CD4-positive, alpha-beta T cell treated with Interleukin-12 subunit alpha and Interleukin-12 subunit beta, for 1 hour (primary cell): Measurements from ENCODE around the gene KCNQ5.
"Not testable (repeated sequence)": the region's sequence is repeated elsewhere in the genome, so short reads cannot be mapped to it uniquely, and the experiment has no call there.

ENCODE experiments used
- DNase-seq: peaks from one replicate; pipeline ENCODE4 v3.0.0-alpha.2; 2020

KCNQ5 gene

DNA sequence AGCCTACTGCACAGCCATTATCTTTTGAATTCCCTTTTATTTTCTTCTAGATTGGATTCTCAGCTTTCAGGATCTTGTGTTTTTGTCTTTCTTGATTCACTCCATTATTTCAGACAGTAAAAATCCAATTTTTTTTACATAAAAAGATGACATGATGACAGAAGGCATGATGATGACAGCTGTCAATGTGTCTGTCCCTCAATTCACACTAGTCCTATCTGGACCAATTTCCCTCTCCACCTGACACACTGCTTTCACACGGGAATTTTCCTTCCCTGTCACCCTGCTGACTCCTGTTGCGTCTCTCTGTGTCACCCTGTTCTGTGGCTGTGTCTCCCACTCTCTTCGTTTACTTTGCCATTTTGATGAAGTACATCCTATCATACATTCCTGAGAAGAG, 529.9 kb downstream of the KCNQ5 start:
- no peak for DNase-seq

DNA sequence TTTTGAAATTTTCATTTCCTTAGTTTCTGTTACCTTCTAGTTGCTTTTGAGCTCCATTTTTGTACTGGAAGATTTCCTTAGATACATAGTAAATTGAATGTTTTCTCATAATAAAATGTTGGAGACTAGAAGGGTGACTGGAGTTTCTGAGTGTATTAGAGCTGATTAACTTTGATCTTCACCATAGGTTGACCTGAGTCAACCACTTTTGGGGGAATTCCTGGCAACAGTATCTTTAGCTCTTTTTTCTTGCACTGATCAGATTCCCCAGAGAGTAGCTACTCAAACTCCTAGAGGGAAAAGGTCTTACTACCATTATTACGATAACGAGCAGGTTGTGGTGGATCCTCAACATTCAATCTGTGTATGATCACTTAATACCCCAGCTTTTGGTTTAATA, 530.7 kb downstream of the KCNQ5 start:
- no peak for DNase-seq

DNA sequence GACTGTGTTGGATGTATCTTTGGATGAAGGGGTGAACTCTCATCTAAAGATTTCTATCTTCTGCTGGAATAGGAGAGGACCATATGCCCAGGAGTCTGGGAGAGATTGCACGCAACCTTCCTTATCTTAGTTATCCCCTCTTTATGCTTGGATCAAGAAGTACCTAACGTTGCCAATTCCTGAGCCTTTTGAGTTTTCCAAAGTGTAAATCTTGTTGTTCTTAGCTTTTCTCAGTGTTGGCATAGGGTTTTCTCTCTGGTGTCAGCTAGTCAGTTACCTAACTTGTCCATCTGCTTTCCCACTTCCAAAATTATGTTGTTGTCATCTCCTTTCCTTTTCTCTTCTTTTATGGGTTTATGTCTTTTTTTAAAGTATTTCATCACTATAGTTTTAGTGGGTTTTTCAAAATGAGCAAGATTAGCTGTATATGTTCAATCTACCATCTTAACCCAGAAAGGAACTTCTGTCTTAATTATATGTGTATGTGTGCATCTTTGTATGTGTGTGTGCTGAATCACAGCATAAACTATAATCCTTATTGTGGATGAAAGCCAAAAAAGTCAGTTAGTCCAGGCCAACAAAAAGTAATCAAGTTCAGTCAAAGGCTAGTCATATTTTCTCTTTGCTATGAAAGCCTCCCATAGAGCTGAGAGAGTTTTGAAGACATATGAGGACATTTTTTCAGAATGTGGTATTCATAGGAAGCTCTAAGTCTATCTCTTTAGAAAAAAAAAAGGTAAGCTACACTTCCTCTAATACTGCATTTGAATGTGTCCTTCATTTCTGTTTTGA, 531.3 kb downstream of the KCNQ5 start:
- DNase-seq, result no peak

DNA sequence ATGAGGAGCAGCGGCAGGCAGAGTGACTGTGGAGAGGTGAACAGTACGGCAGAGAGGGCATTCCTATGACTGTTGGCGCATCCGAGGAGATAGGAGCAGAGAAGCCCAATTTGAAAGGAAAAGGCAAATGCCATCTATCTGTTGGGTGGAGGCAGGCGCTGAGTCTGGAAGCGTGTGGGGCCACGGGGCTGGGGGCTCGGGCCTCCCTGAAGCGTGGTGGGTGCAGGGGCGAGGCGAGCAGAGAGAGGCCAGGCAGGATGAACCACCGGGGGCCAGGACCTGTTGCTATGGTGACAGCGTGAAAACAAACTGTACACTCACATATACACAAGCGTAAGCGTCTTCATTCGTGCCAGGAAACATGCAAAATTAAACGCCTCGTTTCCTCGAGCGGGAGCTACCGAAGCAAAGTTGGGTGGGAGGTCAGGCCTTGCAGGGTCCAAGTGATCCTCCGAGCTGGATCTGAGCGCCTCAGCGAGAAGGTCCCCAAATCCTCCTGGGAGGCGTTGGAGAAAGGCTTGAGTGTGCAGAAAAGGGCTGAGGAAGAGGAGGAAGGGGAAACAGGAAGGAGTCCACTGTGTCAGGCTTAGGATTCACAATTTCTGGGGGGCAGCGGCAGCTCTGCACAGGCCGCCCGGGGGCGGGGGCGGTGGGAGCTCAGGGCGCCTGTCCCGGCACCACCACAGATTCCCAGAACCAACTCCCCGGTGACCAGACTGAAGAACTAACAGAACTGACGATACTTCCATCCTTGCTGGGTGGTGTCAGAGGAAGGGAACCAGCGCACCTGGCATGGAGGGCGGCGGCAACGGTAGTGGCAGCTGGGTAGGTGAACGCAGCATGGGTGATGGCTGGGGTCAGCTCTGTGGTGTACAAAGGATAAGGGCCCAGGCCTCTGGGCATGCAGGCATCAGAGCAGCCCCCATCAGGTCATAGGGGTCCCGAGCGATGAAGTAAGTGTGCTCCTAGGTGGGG, 535.2 kb downstream of the KCNQ5 start:
- no peak for DNase-seq

DNA sequence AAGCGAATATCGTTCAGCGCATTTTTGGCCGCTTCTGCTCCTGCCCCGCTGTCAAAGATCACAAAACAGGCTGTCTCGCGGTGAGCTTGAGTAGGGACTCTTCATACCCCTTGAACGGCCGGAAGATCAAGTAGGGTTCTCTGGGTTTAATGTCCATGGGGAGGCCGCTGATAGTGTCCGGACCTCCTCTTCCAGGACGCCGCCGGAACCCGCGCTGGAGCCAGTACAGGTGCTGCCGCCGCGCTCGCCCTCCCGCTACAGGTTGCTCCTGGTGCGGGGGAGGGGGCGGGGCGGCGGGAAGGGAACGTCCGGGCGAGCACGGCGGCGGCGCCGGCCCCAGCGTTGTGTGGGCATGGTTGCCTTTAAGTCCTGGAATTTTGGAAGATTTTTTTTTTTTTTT, 536.0 kb downstream of the KCNQ5 start:
- no peak for DNase-seq

DNA sequence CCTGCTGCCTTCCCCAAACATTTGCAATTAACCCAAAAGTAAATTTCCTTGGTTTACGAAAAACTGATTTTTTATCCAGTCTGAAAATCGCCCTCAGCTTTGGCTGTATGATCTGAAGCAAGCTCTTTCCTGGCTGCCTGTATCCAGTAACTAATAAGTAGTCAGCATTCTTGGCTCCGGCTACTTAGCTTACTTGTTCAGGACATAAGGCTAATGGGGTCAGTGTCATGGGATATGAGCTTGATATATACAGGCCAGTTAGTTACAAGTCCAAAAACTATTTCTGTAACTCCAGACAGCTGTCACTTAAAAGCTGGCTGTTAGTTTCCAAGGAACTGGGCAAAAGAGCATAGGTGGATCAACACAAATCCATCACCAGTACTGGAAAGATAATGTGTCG, 547.2 kb downstream of the KCNQ5 start:
- DNase-seq, result no peak

DNA sequence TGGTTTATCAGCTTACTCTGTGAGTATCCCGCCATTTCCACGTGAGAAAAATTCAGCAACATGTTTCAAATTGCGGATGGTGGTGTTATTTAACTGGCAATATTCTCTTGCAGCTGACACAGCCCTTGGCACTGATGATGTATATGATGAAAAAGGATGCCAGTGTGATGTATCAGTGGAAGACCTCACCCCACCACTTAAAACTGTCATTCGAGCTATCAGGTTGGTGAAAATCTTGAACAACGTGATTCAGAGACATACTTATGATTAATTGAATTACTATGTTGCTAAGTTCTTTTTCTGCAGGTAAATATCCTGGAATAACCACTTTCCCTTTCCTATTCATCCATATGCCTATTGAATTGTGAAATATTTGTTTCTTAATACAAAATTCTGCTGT, 547.8 kb downstream of the KCNQ5 start:
- DNase-seq, result no peak

DNA sequence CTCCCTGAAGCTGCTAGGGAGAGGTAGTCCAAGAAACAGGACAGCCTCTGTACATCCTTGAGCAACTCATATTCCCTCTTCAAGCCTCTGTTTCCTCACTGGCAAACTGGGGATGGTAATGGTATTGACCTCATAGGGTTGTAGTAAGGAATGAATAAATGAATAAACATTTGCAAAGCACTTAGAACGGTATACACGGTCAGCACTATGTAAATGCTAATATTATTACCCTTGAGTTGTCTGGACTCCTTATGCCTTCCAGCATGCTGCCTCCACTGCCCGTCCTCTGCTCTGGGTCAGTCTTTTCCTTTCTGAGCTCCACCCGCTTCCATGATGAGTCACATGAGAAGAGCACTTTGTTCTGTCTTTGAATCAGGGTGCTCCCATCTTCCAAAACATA, 552.8 kb downstream of the KCNQ5 start:
- no peak for DNase-seq

DNA sequence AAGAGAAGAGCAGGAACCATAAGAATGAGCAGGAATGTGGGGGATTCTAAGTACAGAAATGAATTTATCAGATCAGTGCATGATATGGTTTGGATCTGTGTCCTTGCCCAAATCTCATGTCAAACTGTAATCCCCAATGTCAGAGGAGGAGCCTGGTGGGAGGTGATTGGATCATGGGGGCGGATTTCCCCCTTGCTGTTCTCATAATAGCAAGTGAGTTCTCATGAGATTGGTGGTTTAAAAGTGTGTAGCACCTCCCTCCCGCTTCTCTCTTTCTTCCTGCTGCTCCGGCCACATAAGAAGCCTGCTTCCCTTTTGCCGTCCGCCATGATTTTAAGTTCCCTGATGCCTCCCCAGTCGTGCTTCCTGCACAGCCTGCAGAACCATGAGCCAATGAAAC, 554.2 kb downstream of the KCNQ5 start:
- no peak for DNase-seq

DNA sequence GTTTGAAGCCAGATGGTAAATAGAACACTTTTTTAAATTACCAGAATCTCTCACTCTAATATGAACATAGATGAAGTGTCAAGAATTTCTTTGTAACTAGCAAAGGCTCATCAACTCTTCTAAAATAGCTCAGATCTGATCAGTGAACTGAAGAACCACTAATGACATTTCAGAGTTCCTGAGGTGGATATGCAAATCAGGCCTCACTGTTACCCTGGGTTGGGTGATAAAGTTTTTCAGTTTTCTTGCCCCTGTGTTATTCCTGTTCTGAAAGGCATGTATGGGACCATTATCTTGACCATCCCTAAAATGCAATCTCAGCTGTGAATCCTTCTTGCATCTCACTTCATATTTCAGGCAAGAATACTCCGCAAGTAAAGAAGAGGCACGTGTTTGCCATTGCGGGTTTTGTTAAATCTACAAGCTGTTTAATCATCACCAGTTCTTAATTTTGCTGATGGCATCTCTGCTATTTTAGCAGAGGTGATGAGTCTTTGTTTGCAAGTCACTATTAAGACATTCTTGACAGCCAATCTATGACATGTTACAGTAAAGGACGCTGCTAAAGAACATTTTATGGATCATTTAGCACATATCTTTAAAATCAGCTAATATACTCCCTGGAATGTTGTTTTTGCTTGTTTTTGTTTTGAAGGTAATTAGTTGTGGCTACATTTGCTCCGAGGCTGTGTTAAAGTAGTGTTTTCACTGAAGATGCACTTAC, 555.5 kb downstream of the KCNQ5 start:
- no peak for DNase-seq

DNA sequence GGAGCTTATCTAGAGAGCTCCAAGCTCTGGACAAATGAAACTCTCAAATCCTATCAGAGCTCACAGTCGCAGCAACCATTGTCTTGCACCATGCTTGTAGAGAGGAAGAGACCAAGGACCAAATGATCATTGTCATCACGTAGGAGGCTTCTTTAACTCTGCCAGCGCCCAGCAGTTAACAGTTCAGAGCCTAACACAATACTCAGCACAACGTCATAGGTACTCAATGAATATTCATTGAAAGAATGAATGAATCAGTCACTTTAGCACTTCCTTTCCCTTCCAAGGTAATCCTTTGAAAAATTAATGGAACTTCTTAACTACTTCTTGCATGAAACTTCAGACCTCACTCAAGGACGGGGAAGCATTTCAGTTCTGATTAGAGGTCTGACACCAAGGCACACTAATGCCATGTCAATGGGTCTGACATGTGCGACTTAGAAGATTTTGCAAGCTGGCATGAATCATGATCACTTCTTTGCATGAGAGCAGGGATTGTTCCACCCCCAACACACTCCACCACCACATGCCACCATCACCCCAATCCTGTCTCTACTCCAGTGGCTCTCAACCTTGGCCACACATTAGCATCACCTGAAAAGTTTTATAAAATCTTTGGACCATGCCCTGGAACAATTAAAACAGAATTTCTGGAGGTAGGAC, 558.3 kb downstream of the KCNQ5 start:
- no peak for DNase-seq

DNA sequence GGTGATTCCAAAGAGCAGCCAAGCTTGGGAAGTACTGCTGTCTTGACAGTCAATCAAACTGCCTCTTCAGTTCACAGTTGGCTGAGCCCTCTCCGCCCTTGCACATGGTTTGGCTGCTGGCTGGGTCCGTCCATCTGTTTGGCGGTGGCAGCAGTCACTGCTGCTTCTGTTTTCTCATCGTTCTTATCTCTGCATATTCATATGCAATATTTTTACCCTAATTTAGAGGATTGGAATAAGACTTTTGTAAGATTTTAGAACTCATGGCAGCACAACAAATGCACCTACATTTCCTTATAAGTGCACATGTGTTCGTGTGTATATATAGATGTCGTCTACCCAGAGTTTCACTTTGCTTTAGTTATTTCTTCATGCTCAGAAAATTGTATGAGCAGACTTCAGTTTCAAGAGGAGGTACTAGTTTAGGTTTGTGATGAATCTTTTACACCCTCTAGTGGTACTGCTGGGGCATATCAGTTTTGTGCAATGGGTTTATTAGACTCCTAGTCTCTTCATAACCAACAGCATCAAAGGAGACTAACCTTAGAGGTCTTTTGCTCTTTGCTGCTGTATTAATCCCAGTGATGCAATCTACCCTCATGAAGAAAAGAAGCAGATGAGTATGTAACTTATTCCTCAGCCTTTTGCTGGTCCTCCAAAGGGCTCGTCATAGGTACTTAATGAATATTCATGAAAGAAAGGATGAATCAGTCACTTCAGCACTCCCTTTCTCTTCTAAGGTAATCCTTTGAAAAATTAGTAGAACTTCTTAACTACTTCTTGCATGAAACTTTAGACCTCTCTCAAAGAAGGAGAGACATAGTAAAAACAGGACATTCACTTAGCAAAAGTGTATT, 559.1 kb downstream of the KCNQ5 start:
- DNase-seq, result peak; percentile 49

DNA sequence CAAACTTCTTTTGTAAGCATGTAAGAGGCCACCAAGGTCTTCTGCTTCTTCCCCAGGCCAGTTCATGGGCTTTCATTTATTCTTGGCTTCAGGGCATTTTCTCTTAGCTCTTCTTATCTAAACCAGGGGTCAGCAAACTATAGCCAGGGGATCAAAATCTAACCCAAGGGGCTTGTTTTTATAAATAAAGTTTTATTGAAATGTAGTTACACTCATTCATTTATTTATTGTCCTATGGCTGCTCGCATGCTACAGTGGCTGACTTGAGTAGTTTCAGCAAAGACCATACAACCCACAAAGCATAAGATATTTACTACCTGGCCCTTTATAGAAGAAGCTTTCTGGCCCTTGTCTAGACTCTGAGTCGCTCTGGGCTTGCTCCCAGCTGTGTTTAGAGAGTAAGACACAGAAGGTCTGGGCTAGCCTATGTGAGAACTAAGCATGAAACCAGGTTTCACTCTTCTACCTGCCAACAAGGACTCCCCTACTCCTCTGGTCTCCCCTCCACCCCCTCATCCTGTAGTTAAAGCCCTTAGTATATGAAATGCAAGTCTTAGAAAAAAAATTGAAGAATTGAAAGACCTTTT, 560.2 kb downstream of the KCNQ5 start:
- no peak for DNase-seq

DNA sequence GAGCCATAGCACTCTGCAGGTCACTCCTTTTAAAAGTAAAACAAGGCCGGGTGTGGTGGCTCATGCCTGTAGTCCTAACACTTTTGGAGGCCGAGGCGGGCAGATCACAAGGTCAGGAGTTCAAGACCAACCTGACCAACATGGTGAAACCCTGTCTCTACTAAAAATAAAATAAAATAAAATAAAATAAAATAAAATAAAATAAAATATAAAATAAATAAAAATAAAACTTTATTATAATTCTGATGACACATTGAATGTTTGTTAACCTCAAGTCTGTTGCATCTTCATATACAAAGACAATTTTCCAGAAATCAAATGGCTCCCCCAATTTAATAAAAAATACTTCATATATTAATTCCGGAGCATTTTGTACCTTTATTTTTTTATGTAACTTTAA, 571.4 kb downstream of the KCNQ5 start:
- DNase-seq, result not testable (repeated sequence)

DNA sequence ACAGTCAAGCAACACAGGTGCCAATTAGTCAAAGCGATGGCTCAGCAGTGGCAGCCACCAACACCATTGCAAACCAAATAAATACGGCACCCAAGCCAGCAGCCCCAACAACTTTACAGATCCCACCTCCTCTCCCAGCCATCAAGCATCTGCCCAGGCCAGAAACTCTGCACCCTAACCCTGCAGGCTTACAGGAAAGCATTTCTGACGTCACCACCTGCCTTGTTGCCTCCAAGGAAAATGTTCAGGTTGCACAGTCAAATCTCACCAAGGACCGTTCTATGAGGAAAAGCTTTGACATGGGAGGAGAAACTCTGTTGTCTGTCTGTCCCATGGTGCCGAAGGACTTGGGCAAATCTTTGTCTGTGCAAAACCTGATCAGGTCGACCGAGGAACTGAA, 572.9 kb downstream of the KCNQ5 start:
- DNase-seq, result no peak

DNA sequence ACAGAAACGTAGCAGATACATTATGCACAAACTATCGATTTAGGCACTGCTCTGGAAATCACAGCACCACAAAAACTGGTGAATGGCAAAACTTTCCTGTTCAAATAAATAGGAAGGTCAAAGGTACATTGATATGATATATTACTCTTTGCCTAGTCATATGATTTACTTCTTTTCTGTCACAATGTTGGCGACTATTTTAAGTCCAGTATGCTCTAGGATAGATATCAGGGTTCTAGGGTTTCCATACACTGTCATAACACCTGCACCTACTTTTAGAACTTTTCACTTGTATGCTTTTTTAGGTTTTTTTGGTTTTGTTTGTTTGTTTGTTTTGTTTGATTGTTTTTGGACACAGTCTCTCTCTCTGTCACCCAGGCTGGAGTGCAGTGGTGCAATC, 578.4 kb downstream of the KCNQ5 start:
- DNase-seq, result no peak

DNA sequence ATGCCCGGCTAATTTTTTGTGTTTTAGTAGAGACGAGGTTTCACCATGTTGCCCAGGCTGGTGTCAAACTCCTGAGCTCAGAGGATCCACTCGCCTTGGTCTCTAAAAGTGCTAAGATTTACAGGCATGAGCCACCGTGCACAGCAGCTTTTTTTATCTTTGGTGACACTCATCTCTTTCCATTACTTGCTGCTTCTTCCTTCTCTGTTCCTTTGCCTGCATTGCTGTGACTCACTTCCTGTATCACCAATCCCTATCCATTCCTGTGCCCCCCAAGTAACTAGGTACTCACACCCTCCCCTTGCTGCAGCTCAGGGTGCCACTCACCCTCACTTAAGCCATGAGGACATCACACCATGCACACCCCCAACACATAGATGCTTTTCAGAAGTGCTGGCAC, 578.9 kb downstream of the KCNQ5 start:
- DNase-seq, result no peak

DNA sequence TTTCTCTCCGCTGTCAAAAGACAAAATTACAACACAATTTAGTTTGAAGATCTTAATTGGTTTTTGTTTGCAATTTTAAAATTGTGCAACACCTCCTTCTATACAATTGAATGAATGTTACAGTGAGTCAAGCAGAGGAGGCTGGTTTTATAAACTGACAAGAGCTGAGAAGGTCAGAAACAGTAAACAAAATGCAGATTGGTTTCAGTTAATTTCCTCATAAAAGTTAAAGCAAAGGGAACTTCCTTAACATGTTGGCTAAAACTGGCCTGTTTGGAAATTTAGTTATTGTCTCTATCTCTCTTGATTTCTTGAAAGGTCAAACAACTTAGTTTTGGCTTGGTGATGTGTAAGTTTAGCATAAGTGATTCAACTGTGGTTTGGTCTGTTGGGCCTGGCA, 581.2 kb downstream of the KCNQ5 start:
- DNase-seq, result no peak

DNA sequence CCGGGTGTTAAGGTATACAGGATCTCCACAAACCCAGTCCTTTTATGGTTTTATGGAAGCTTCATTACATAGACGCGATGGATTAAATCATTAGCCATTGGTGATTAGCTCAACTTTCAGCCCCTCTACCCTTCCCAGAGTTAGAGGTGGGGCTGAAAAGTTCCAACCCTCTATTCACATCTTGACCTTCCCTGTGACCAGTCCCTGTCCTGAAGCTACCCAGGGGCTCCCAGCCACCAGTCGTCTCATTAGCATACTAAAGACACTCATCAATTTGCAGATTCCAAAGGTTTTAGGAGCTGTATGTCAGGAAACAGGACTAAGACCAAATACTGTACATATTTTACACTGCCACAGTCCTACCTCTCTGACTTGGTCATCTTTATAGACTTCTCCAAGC, 582.4 kb downstream of the KCNQ5 start:
- no peak for DNase-seq

DNA sequence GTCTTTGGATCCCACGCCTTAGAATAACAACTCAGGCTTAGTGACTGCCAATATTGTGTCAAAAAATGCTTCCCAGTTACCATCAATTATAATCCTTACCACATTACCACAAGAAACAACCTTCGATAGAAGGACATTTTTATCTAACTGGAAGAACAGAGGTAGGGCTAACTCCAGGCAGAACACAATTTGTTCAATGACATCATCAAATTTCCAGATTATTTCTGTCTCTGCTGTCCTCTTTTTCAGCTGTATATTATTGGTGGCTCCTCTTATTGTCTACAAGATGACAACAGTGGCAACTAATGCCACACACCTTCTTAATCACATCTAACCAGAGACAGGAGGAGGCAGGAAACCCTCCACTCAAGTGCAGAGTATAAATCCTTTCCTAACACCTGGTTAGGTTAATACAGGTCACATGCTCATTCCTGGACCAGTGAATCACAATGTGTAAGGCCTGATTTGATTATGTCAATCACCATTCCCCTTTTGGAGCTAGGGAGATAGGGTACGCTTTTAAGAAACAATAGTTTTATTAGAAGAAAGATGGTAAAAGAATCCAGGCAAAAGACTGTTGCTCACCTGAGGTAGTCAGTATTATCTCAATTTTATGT, 585.5 kb downstream of the KCNQ5 start:
- DNase-seq, result no peak

DNA sequence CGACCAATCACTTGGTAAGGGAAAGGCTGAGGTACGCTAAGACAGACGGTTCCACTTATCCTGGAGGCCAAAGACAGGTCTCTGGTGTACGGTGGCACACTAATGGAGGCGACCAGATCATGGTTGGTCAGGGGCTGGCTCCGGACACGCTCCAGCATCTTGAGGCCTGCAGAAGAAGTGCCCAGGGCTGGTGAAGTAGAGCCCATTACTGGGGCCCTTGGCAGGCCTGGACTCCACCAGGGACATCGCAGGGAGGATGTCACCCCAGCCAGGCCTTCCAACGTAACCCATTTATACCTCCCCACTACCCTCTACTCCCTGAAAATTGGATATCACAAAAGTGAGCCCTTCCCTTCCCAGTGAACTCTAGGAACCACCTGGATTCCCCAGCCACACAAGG, 587.3 kb downstream of the KCNQ5 start:
- no peak for DNase-seq
